GM20000 (cell line): Measurements from ENCODE around the gene KCNT2.

Experiments used
- DNase-seq: peaks from one replicate; pipeline ENCODE4 v3.0.0; 2012; ENCODE audit warnings: low spot score
- CTCF ChIP-seq: IDR thresholded peaks from 2 replicates; pipeline ENCODE4 v1.5.1; 2012; ENCODE audit warnings: mild to moderate bottlenecking, control low read depth; ENCODE audit errors: extremely low read depth, missing control alignments

KCNT2 gene

GRCh38 chr1:196415978-196416377 lies 192.3 kb downstream of the KCNT2 start:
- no peak for DNase-seq
- TF ChIP-seq CTCF: no peak

- no peak for TF ChIP-seq CTCF
Observed at GRCh38 chr1:196412326-196412725, 195.9 kb downstream of the KCNT2 start.

DNA sequence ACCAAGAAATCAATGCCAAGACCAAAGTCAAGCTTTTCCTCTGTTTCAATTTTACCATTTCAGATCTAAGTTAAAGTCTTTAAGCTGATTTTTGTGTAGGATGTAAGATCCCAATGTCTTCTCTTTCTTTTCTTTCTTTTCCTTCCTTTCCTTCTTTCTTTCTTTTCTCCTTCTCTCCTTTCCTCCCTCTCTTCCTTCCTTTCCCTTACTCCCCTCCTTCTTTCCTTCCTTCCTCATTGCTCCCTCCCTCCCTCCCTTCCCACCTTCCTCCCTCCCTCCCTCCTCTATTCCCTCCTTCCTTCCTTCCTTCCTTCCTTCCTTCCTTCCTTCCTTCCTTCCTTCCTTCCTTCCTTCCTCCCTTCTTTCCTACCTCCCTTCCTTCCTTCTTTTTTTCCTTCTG lies 197.5 kb downstream of the KCNT2 start:
- DNase-seq: no peak
- TF ChIP-seq CTCF: no peak

More at GRCh38 chr1:196412326-196412725, 195.9 kb downstream of the KCNT2 start:
- DNase-seq: no peak

- DNase-seq: no peak
- no peak for TF ChIP-seq CTCF
Observed at GRCh38 chr1:196409586-196409985, 198.7 kb downstream of the KCNT2 start.

DNA sequence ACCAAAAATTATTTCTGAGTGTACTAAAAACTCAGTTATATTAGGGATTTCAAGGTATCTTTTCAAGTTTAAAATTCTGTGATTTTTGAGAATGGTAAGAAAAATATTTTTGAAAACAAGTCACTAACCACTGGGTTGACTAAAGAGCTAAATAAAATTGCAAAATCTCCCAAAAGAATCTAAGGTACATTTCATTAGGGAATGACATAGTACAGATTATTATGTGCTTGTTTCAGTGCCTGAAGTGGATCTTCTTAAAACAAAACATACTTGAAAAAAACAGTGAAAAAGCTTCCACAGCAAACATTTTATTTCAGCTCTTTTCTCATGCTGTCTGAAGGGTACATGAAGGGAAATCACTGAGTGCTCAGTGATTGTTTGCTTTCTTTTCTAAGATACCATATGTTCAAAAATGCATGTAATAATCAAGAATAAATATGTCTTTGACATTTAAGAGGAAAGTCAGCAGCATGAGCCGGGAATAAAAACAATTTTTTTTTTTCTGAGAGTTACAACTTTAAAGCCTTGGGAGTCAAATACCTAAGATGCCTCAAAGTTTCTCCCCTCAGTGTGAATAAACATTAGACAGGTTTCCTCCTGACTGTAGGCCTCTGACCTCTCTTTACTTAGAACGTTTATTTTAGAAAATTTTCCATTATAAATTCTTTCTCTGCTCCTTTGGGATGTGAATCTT lies 200.7 kb downstream of the KCNT2 start:
- no peak for TF ChIP-seq CTCF
- no peak for DNase-seq

DNA sequence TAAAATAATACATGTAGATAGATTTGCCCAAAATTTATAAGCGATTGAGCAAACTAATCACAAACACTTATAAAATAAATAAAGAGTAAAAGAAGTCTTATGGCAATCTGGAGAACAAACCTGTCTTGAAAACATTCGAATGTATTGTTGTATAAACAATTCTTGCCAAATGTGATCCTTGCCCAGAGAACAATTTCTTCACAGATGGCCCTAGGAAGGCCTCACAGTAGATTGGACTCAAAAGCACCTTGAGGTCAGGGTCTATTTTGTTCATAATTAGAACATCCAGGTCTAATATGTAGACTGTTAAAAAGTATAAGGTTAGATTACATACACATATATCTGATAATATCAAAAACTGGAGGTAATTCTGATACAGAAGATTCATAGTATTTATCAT lies 202.4 kb downstream of the KCNT2 start:
- DNase-seq: no peak
- TF ChIP-seq CTCF: no peak

DNA sequence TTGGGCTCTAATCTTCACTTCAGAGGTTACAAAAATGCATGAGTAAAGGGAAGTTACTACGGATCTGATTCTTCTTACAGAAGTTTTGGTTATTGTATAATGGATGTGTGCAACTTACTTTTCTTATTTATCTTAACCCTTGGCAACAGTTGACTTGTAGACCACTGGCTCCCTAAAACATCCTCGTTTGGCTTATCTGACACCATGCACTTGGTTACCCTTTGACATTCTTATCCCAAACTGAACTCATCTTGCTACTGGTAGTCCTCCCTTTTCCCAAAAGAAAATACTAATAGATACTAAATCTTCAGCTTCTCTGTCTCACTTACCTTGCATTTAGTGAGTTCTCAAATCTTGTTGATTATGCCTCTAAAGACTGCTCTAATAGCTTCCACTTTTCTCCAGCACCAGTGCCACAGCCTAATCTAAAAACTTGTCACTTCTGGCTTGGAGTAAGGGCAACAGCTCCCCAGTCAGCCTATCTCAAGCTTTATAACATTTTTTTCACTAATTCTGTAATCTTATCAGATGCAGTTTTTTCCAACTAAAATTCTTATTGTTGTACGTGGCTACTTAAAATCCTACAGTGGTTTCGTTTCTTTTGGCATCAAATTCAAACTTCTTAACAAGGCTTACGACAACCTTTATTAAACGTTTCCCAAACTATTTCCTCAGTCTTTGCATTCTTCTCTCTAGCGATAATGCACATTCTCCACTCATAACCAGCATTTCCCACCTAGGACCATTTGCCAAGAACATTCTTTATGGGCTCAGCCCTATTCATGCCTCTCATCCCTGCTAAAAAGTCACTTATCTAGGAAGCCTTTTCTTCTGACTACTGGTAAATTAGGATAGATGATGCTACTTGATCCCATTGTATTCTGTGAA lies 204.2 kb downstream of the KCNT2 start:
- TF ChIP-seq CTCF: no peak
- DNase-seq: no peak
